HG03457 (cell line): ENCODE measurements around the gene SLC4A2.

ENCODE experiments used
- ATAC-seq: cut with Tn5 transposase; IDR thresholded peaks from one replicate; pipeline ENCODE4 v1.9.1; 2021; ENCODE audit warnings: moderate number of reproducible peaks; ENCODE audit not compliant: unreplicated experiment

SLC4A2 gene

DNA sequence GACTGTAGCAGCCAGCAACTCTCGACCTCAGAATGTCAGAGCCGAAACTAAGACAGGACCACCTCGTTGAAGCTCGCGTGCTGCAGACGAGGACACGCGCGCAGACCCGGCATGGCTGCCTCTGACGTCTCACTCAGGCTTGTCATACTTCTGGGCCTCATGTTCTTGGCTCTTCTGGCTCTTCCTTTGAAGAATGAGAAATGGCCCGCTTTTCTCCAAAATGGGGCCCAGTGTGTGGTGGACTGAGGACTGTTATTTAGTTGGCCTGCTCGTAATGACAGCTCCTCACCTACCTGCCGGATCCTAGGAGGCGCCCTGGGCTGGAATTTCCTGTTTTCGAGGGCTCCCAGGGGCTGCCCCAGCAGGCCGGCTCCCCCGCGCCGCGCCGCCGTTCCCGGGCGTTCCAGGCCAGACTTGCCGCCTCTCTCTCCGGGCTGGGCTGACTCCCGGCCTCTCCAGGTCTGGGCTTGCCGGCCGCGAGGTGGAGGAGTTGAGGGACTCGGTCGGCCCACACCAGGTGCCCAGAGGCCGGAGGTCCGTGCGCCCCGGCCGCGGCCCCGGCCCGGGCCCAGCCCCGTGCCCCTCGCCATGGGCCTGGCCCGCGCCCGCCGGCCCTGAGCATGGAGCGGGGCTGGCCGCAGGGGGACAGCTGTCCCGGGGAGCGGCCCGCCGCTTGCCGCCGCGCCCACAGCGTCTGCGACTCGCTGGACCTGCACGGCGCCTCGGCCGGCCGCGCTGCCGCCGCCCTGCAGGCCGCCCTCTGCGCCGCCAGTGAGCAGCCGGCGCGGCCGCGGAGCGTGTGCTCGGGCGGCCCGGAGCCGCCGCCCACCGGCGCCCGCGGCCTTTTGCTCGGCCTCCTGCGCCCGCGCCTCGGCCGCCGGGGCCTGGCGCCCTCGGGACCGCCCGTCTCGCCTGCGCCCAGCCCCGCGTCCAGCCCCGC is 55.0 kb downstream of the SLC4A2 start:
- no peak for ATAC-seq

- ATAC-seq = no peak
Measured at GRCh38 chr7:151115121-151115835, 55.9 kb downstream of the SLC4A2 start.

DNA sequence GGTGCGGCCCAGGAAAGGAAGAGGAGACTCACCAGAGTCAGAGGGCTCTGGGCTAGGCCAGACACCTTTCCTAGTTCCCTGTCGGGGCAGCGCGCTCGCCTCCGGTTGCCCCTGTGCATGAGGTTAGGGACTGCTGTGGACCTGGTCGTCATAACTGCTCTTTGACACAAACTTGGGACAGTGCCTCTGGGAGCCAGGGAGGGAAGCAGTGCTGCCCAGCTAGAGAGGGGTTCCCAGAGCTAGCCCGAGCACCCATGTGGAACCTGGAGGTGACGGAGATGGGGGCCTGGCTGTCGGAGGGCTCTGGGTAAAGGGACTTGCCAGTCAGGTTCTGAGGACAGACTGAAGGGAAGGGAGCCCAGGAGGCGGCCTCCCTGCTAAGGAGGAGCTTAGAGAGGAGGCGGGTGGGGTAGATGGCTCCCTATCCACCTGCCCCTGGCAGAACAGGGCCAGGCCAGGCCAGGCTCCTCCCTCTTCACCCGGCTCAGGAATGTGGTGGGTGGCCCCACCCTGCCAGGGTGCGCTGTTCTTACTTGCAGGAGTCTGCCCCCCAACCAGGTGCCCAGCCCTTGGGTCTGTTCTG is 56.5 kb downstream of the SLC4A2 start:
- ATAC-seq = no peak

DNA sequence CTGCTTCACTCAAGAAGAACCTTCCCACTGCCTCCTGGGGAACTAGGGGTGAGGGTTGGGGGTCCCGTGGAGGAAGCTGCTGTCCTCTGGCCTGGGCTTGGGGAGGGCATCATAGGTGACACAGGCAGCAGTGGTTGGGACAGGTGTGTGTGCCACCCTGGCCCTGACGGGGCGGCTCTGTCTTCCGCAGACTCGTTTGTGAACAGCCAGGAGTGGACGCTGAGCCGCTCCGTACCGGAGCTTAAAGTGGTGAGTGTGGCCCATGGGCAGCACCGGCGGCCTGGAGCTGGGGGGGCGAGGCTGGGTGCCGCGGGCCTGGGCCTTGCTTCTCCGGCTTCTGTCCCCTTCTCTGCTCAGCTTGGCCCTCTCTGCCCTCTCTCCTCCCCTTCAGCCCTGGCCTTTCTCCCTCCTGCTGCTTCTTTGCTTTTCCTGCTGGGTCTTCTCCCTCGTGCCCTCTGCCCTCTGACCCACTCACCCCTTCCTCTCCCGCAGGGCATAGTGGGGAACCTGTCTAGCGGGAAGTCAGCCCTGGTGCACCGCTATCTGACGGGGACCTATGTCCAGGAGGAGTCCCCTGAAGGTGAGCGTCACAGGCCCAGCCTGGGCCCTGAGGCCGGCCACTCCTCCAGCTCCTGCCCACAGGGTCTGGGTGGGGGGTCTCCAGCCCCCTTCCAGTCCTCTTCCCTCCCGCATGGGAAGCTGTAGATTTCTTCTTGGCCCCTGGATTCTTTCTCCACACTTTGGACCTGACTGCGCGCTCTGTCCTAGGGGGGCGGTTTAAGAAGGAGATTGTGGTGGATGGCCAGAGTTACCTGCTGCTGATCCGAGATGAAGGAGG is 57.4 kb downstream of the SLC4A2 start:
- ATAC-seq = no peak

- no peak for ATAC-seq
Measured at GRCh38 chr7:151117565-151117964, 58.2 kb downstream of the SLC4A2 start.

DNA sequence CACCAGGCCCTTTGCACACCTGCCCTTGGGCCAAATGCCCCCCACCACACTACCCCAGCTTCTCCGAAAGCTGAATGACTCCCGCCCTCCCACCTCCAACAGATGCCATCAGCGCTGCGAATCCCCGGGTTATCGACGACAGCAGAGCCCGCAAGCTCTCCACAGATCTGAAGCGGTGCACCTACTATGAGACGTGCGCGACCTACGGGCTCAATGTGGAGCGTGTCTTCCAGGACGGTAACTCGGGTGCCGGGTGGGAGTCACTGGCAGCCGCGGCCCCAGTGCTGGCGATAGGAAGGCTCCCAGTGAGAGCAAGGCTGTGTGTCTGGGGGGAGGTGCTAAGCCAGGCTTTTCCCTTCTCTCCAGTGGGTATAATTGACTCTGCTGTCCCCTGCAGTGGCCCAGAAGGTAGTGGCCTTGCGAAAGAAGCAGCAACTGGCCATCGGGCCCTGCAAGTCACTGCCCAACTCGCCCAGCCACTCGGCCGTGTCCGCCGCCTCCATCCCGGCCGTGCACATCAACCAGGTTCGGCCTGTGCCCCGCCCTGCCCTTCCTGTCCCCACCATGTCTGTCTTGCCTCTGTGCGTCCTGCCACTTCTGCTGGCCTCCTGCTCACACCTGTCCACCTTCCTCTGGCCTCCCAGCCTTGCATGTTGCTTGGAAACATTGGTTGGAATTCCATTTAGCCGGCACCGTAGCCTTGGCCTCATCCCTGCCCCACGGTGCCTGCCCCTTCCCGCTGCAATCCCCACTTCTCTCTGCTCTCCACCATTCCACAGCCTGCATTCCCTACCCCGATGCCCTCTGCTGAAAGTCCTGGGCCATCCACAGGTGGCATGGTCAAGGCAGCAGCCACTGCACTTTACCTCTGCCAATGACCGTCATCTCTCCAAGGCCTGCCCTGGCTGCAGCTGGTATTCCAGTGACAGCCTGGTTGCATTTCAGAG is 59.0 kb downstream of the SLC4A2 start:
- ATAC-seq = no peak

DNA sequence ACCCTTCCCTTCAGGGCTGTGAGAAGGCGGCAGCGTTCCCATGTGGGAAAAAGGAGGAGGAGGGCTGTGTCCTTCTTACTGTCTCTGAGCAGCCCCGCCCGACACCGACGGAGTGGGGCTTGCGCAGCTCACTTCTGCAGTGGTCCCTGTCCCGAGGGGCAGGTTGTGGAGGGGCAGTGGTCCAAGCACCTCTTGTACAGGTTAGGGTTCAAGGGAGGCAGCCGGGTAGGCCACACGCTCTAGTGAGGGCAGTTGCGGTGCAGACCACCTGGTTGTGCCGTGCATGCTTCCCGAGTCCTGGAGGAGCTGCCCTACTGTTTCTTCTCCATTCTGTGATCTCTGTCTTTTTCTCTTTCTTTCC is 59.6 kb downstream of the SLC4A2 start:
- ATAC-seq = no peak

- ATAC-seq = no peak
Measured at GRCh38 chr7:151119902-151120301, 60.5 kb downstream of the SLC4A2 start.

GRCh38 chr7:151120896-151121295 is 61.5 kb downstream of the SLC4A2 start:
- ATAC-seq = no peak

GRCh38 chr7:151121380-151122170 is 62.2 kb downstream of the SLC4A2 start:
- no peak for ATAC-seq

DNA sequence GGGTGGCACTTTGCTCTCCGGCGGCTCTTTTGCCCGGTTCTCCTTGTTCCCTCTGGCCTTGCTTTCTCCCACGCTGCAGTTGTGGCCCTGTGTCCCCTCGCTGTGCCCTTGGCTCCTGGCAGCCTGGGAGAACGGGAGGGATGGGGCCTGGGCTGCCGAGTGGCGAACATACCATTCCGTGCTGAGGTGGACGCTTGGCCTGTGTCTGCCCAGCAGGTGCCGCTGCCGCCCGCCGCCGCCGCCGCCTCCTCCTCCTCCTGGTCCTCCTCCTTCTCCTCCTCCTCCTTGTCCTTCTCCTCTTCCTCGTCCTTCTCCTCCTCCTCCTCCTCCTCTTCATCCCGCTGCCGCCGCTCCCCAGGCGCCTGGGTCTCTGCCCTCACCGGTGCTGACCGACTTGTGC is 62.9 kb downstream of the SLC4A2 start:
- ATAC-seq = no peak

- no peak for ATAC-seq
Measured at GRCh38 chr7:151122796-151123157, 63.4 kb downstream of the SLC4A2 start.

DNA sequence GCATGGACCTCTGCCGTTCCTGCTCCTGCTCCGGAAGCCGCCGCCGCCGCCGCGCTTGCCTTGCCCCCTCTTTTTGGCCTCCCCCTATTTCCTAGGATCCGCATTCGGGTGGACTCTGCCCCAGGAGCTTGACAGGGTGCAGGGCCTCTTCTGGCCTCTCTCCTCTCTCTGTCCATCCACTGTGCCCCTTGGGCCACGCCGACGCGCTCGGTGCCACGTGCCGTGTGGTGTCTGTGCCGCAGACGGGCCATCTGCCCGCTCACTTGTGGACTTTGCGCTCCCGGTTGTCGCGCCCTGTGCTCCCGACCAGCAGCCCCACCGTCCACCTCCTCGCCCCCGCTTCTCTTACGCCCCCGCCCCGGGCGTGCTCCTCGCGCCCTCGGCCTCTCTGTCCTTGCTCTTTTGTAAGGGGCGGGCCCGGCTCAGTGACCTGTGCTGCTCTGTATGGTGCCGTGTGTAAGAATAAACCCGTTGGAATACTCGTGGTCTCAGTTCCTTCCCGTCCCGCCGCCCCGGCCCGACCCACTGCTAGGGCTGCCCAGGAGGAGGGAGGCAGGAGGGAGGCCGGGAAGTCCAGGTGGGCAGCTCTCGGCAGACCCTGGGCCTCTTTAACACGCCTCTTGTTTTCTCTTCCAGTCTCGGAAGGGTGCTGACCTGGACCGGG is 63.9 kb downstream of the SLC4A2 start:
- ATAC-seq = no peak

DNA sequence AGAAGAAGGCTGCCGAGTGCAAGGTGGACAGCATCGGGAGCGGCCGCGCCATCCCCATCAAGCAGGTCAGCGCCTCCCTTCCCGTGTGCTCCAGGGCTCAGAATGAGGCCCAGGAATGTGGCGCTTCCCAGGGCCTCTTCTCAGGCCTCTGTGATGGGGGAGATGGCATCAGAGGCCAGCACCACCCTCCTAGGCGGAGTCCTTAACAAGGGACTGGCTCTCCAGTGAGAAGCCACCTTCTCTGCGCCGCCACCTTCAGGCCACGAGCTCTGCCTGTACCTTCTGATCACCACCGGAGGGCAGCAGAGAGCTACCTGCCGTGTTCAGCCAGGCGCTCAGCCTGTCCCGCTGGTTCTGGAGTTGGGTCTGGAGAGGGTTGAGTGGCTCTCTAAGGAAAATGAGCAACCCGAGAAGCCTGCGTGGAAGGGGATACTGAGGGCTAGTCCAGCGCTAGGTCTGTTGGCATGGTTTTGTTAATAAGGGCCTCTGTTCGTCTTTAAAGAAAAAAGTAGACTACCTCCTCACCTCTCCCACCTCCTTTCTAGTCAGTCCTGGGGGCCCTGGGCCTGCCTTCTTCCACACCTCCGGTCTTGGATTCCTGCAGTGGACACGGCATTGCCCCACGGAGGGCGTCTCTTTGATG is 64.6 kb downstream of the SLC4A2 start:
- peak; percentile 75 for ATAC-seq

- ATAC-seq = no peak
Measured at GRCh38 chr7:151124481-151124880, 65.1 kb downstream of the SLC4A2 start.

GRCh38 chr7:151124899-151125399 is 65.6 kb downstream of the SLC4A2 start:
- ATAC-seq = no peak

DNA sequence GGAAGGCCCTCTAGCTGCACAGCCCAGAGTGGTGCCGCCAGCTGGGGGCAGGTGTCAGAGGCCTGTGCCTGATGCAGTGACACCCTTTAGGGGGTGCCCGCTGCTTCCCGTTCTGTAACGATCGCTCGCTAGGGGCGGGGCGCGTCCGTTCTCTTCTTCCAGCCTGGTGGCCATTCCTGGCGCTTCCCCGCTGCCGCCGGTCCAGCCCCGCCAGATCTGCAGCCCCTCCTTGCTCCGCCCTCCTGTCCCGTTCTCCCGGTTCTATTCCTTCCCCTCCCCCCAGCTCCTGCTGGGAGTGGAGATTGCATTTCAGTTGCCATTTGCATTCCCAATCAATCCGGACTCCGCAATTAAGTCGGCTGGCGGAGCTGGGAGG is 66.1 kb downstream of the SLC4A2 start:
- no peak for ATAC-seq
